Measurements from ENCODE around the gene EVX1. TPM values are rescaled to one million over a fixed set of nuclear protein-coding genes. Genes with fewer than 3 reads are reported as not detected.

The EVX1 gene
- total and polyA plus RNA-seq, 2 donors from 2014 or later: 0.62 TPM; not detected in 1

- intact Hi-C loops (cut with DNase I): loop anchor here (10.0 kb wide), 1 partner anchor 370 kb away; no protein-coding TSS in a partner anchor
- no peak for TF ChIP-seq CTCF (IDR thresholded peaks at IDR 0.05; ENCODE audit: borderline replicate concordance, extremely low read depth, insufficient read depth)
- H3K27me3 ChIP-seq (ENCODE audit: control insufficient read depth, insufficient read depth, low read length): peaks cover 83% of the 10 kb centered on the region
- no peak overlapping the region for H3K9ac ChIP-seq (ENCODE audit: low read length in 3 of 3)
- FAIRE-seq: no peak
- H3K36me3 ChIP-seq (ENCODE audit: control insufficient read depth in 2 of 3, insufficient read depth in 3 of 3, low read length in 3 of 3): no peaks in the 10 kb centered on the region
- peak in 4 of 5 donors; percentile 46 to 66 (median 58) for DNase-seq
- H3K4me1 ChIP-seq (ENCODE audit: control insufficient read depth in 2 of 3, insufficient read depth in 2 of 3, low read depth in 1 of 3, low read length in 3 of 3): peaks cover 0 to 7% (median 5%) of the 10 kb centered on the region in 3 donors
- H3K9me3 ChIP-seq (ENCODE audit: control insufficient read depth in 2 of 3, insufficient read depth in 1 of 3, low read length in 3 of 3): peaks cover 0 to 4% (median 0%) of the 10 kb centered on the region in 3 donors
- no peak overlapping the region for H3K27ac ChIP-seq (ENCODE audit: low read depth in 2 of 2, low read length in 2 of 2)
- H3K4me3 ChIP-seq (ENCODE audit: low read length in 3 of 3): no peak overlapping the region
Measured at GRCh38 chr7:27204851-27205322, 37.7 kb upstream of the EVX1 start.

GRCh38 chr7:27205325-27206280 is 37.0 kb upstream of the EVX1 start:
- FAIRE-seq: no peak
- H3K4me3 ChIP-seq (ENCODE audit: low read length in 3 of 3): no peak overlapping the region
- intact Hi-C loops (cut with DNase I): loop anchor here (10.0 kb wide), 1 partner anchor 369 kb away; no protein-coding TSS in a partner anchor

GRCh38 chr7:27207348-27207985 is 35.1 kb upstream of the EVX1 start:
- Histone ChIP-seq H3K27ac (ENCODE audit: low read depth in 2 of 2, low read length in 2 of 2) (no peak overlapping the region), H3K4me1 (ENCODE audit: control insufficient read depth in 2 of 3, insufficient read depth in 2 of 3, low read depth in 1 of 3, low read length in 3 of 3) (peaks cover 0 to 6% (median 2%) of the 10 kb centered on the region in 3 donors), H3K4me3 (ENCODE audit: low read length in 3 of 3) (no peak overlapping the region), H3K36me3 (ENCODE audit: control insufficient read depth in 2 of 3, insufficient read depth in 3 of 3, low read length in 3 of 3) (no peaks in the 10 kb centered on the region), H3K27me3 (ENCODE audit: control insufficient read depth, insufficient read depth, low read length) (peaks cover 85% of the 10 kb centered on the region), H3K9me3 (ENCODE audit: control insufficient read depth in 2 of 3, insufficient read depth in 1 of 3, low read length in 3 of 3) (peaks cover 0 to 4% (median 0%) of the 10 kb centered on the region in 3 donors), H3K9ac (ENCODE audit: low read length in 3 of 3) (no peak overlapping the region)
- DNase-seq: no peak
- no peak for FAIRE-seq
- intact Hi-C loops (cut with DNase I): loop anchor here (10.0 kb wide), 1 partner anchor 367 kb away; no protein-coding TSS in a partner anchor
- TF ChIP-seq CTCF (IDR thresholded peaks at IDR 0.05; ENCODE audit: borderline replicate concordance, extremely low read depth, insufficient read depth): no peak

More at GRCh38 chr7:27205325-27206280, 37.0 kb upstream of the EVX1 start:
- TF ChIP-seq CTCF (IDR thresholded peaks at IDR 0.05; ENCODE audit: borderline replicate concordance, extremely low read depth, insufficient read depth): no peak
- peak in 2 of 5 donors; percentile 36 to 59 for DNase-seq
- no peak overlapping the region for H3K9ac ChIP-seq (ENCODE audit: low read length in 3 of 3)
- peaks cover 0 to 5% (median 3%) of the 10 kb centered on the region in 3 donors for H3K4me1 ChIP-seq (ENCODE audit: control insufficient read depth in 2 of 3, insufficient read depth in 2 of 3, low read depth in 1 of 3, low read length in 3 of 3)
- peaks cover 86% of the 10 kb centered on the region for H3K27me3 ChIP-seq (ENCODE audit: control insufficient read depth, insufficient read depth, low read length)
- H3K27ac ChIP-seq (ENCODE audit: low read depth in 2 of 2, low read length in 2 of 2): no peak overlapping the region
- no peaks in the 10 kb centered on the region for H3K36me3 ChIP-seq (ENCODE audit: control insufficient read depth in 2 of 3, insufficient read depth in 3 of 3, low read length in 3 of 3)
- H3K9me3 ChIP-seq (ENCODE audit: control insufficient read depth in 2 of 3, insufficient read depth in 1 of 3, low read length in 3 of 3): peaks cover 0 to 4% (median 0%) of the 10 kb centered on the region in 3 donors
